ENCODE results near the gene KDM3B.

GRCh38 chr5:138459311-138459933 is 106.9 kb downstream of the KDM3B start:
- TF ChIP-seq CTCF (IDR thresholded peaks at IDR 0.05) (no peak), POLR2A (IDR thresholded peaks at IDR 0.05) (no peak)

All from thyroid gland (tissue), 4 donors.